Aorta (tissue), 5 donors: ENCODE measurements around the gene FGA. TPM values are rescaled to one million over a fixed set of nuclear protein-coding genes. Genes with fewer than 3 reads are reported as not detected.

ENCODE experiments used
- ATAC-seq: fragments of 200-7000 bp; cut with Tn5 transposase; one replicate; pipeline ENCODE4 v1.9.1; 2022; ENCODE audit warnings: moderate library complexity; ENCODE audit not compliant: low FRiP score
- DNase-seq, 2 donors: peaks; one replicate each; pipeline ENCODE4 v3.0.0-alpha.2; 2020
- H3K27ac ChIP-seq, 2 donors: one replicate each; pipeline ENCODE4 v1.5.1; 2013; ENCODE audit warnings: low read length in 2 of 2, mild to moderate bottlenecking in 2 of 2, moderate library complexity in 2 of 2, control low read depth in 1 of 2, inconsistent platforms in 1 of 2, low read depth in 1 of 2
- H3K27me3 ChIP-seq, 2 donors: one replicate each; pipeline ENCODE4 v1.6.1; 2013; ENCODE audit warnings: control low read depth in 1 of 2, low read length in 1 of 2, mild to moderate bottlenecking in 1 of 2, moderate library complexity in 1 of 2; ENCODE audit not compliant: insufficient read depth in 2 of 2, control insufficient read depth in 1 of 2
- H3K36me3 ChIP-seq, 2 donors: one replicate each; pipeline ENCODE4 v1.6.1; 2013; ENCODE audit warnings: control low read depth in 1 of 2, low read length in 1 of 2, mild to moderate bottlenecking in 1 of 2; ENCODE audit not compliant: insufficient read depth in 2 of 2, control insufficient read depth in 1 of 2
- H3K4me1 ChIP-seq, 2 donors: one replicate each; pipeline ENCODE4 v1.6.1; 2013; ENCODE audit warnings: low read length in 2 of 2, control low read depth in 1 of 2, mild to moderate bottlenecking in 1 of 2, moderate library complexity in 1 of 2; ENCODE audit not compliant: insufficient read depth in 2 of 2, control insufficient read depth in 1 of 2
- H3K4me3 ChIP-seq, 2 donors: one replicate each; pipeline ENCODE4 v1.5.1; 2013; ENCODE audit warnings: low read length in 2 of 2, control low read depth in 1 of 2, mild to moderate bottlenecking in 1 of 2
- H3K9me3 ChIP-seq: one replicate; pipeline ENCODE4 v1.6.1; 2013; ENCODE audit warnings: mild to moderate bottlenecking, low read length; ENCODE audit not compliant: control insufficient read depth
- WGBS, 2 donors: extraction: QIAGEN DNeasy Blood & Tissue Kit; methylation state at CpG; one replicate each; pipeline ENCODE4 v1.1.7; 2013; 5-methylcytosine and 5-hydroxymethylcytosine counted together
- intact Hi-C, 2 donors: fragments of 100-400 bp; cut with DNase I; formaldehyde crosslinking; loops; one replicate each; pipeline versions ENCODE4 v1.14.2 to v1.15.0; 2022
- polyA plus RNA-seq, 2 donors: library from polyadenylated mRNA; stranded (reverse); fragments of 200-250 nt; gene quantifications; one replicate each; pipeline ENCODE4 v1.2.3, GENCODE V29; 2013
- total RNA-seq, 2 donors: library from RNA; stranded (reverse); fragmentation: NEBNext Ultra II Directional; extraction: Animal tissue kit (Norgen Biotek cat#: 25700); gene quantifications; one replicate each; pipeline ENCODE4 v1.2.1, GENCODE V29; 2021
- donor health status: healthy with polysubstance abuse.
- donor health status: Bipolar disorder and iron deficiency.
- donor health status: DM: no; HTN: no; CAD: no.
- donor health status: DM: no; HTN: no; CAD: no.
- donor health status: DM: yes; HTN: yes; CAD: no.

FGA gene
- total and polyA plus RNA-seq, 4 donors: 1.8 TPM; not detected in 3

- no peaks in the 10 kb centered on the region for H3K36me3 ChIP-seq
- intact Hi-C loops: loop anchor here in 1 of 2 donors (2.0 kb wide), 1 partner anchor 69 kb away; the partner anchor contains the start of gene PLRG1
- DNase-seq (no peak), ATAC-seq (no peak)
- H3K4me1 ChIP-seq: no peaks in the 10 kb centered on the region
- no peaks in the 10 kb centered on the region for H3K27me3 ChIP-seq
- H3K4me3 ChIP-seq: no peak overlapping the region
- WGBS, 2 donors: 45 to 86% methylated on average over 1 of the region's 1 CpG
- H3K9me3 ChIP-seq: no peaks in the 10 kb centered on the region
- H3K27ac ChIP-seq: no peak overlapping the region
Measured at GRCh38 chr4:154620111-154620510, 29.6 kb upstream of the FGA start.

- ATAC-seq: no peak
- intact Hi-C loops: loop anchor here in 1 of 2 donors (2.0 kb wide), 1 partner anchor 68 kb away; the partner anchor contains the start of gene PLRG1
- H3K27ac ChIP-seq: no peak overlapping the region
- DNase-seq: peak in 1 of 2 donors; percentile 50
- H3K27me3 ChIP-seq: no peaks in the 10 kb centered on the region
- H3K36me3 ChIP-seq: no peaks in the 10 kb centered on the region
- no peak overlapping the region for H3K4me3 ChIP-seq
- WGBS, 2 donors: 43 to 53% methylated on average over 4 of the region's 4 CpGs
- no peaks in the 10 kb centered on the region for H3K4me1 ChIP-seq
- no peaks in the 10 kb centered on the region for H3K9me3 ChIP-seq
Measured at GRCh38 chr4:154618708-154619315, 28.3 kb upstream of the FGA start.

- H3K9me3 ChIP-seq: no peaks in the 10 kb centered on the region
- intact Hi-C loops: loop anchor here in 1 of 2 donors (2.0 kb wide), 1 partner anchor 67 kb away; the partner anchor contains the start of gene PLRG1
- no peaks in the 10 kb centered on the region for H3K27me3 ChIP-seq
- no peak overlapping the region for H3K27ac ChIP-seq
- ATAC-seq (no peak), DNase-seq (no peak)
- no peak overlapping the region for H3K4me3 ChIP-seq
- 84 to 86% methylated on average over 5 of the region's 5 CpGs for WGBS, 2 donors
- no peaks in the 10 kb centered on the region for H3K4me1 ChIP-seq
- H3K36me3 ChIP-seq: no peaks in the 10 kb centered on the region
Measured at GRCh38 chr4:154617820-154618317, 27.3 kb upstream of the FGA start.

GRCh38 chr4:154616731-154617130 lies 26.2 kb upstream of the FGA start:
- WGBS, 2 donors: 13 to 19% methylated on average over 2 of the region's 2 CpGs
- peaks cover 0 to 3% of the 10 kb centered on the region in 2 donors for H3K27me3 ChIP-seq
- no peak overlapping the region for H3K4me3 ChIP-seq
- no peak overlapping the region for H3K27ac ChIP-seq
- DNase-seq (no peak), ATAC-seq (no peak)
- H3K9me3 ChIP-seq: no peaks in the 10 kb centered on the region
- peaks cover 0 to 1% of the 10 kb centered on the region in 2 donors for H3K4me1 ChIP-seq
- intact Hi-C loops: no loop called here
- no peaks in the 10 kb centered on the region for H3K36me3 ChIP-seq

GRCh38 chr4:154616287-154616686 lies 25.7 kb upstream of the FGA start:
- intact Hi-C loops: no loop called here
- Histone ChIP-seq H3K9me3 (no peaks in the 10 kb centered on the region), H3K4me1 (peaks cover 0 to 1% of the 10 kb centered on the region in 2 donors), H3K27ac (no peak overlapping the region), H3K27me3 (peaks cover 0 to 3% of the 10 kb centered on the region in 2 donors), H3K36me3 (no peaks in the 10 kb centered on the region), H3K4me3 (no peak overlapping the region)
- ATAC-seq (no peak), DNase-seq (no peak)
- 27 to 38% methylated on average over 4 of the region's 4 CpGs for WGBS, 2 donors

GRCh38 chr4:154615211-154615610 lies 24.7 kb upstream of the FGA start:
- Histone ChIP-seq H3K4me1 (peaks cover 0 to 1% of the 10 kb centered on the region in 2 donors), H3K9me3 (no peaks in the 10 kb centered on the region), H3K4me3 (no peak overlapping the region), H3K27ac (no peak overlapping the region), H3K27me3 (peaks cover 0 to 3% of the 10 kb centered on the region in 2 donors), H3K36me3 (no peaks in the 10 kb centered on the region)
- intact Hi-C loops: no loop called here
- ATAC-seq (no peak), DNase-seq (no peak)
- WGBS, 2 donors: 95 to 100% methylated on average over 1 of the region's 1 CpG

- DNase-seq (no peak), ATAC-seq (no peak)
- H3K9me3 ChIP-seq: no peaks in the 10 kb centered on the region
- no peaks in the 10 kb centered on the region for H3K36me3 ChIP-seq
- intact Hi-C loops: no loop called here
- no peak overlapping the region for H3K4me3 ChIP-seq
- no peak overlapping the region for H3K27ac ChIP-seq
- H3K4me1 ChIP-seq: peaks cover 0 to 1% of the 10 kb centered on the region in 2 donors
- peaks cover 0 to 3% of the 10 kb centered on the region in 2 donors for H3K27me3 ChIP-seq
Measured at GRCh38 chr4:154614306-154614705, 23.8 kb upstream of the FGA start.

GRCh38 chr4:154612472-154613414 lies 22.2 kb upstream of the FGA start, which contains the start of gene FGG:
Gene FGG, minus strand, starts transcription at chr4:154612656. Its CDS starts 47 bp downstream, at chr4:154612609.
- Histone ChIP-seq H3K4me3 (no peak within 1 kb of the TSS), H3K36me3 (no peaks in the 10 kb centered on the region), H3K27ac (no peak within 1 kb of the TSS), H3K9me3 (no peaks in the 10 kb centered on the region), H3K27me3 (peaks cover 0 to 3% of the 10 kb centered on the region in 2 donors), H3K4me1 (peaks cover 0 to 1% of the 10 kb centered on the region in 2 donors)
- DNase-seq (no peak), ATAC-seq (no peak)
- intact Hi-C loops: no loop called here
- WGBS, 2 donors: 71 to 75% methylated on average over 7 of the region's 7 CpGs
